Measurements from ENCODE around the gene FRK.

DNA sequence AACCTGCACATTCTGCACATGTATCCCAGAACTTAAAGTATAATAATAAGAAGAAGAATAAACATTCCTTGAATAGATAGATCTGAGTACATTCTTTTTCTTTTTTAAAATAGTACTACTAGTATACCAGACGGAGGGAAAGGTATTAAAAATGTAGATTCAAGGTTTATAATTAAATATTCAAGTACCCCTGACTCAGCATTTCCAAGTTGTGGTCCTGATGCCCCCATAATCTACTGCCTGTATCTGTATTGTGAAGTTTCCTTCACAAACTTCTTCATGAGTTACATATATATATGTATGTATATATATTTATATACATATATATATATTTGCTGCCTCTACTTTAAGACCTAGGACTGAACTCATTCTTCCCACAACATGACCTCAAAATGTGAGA, 14.0 kb downstream of the FRK start:
- TF ChIP-seq, protein P1, sequence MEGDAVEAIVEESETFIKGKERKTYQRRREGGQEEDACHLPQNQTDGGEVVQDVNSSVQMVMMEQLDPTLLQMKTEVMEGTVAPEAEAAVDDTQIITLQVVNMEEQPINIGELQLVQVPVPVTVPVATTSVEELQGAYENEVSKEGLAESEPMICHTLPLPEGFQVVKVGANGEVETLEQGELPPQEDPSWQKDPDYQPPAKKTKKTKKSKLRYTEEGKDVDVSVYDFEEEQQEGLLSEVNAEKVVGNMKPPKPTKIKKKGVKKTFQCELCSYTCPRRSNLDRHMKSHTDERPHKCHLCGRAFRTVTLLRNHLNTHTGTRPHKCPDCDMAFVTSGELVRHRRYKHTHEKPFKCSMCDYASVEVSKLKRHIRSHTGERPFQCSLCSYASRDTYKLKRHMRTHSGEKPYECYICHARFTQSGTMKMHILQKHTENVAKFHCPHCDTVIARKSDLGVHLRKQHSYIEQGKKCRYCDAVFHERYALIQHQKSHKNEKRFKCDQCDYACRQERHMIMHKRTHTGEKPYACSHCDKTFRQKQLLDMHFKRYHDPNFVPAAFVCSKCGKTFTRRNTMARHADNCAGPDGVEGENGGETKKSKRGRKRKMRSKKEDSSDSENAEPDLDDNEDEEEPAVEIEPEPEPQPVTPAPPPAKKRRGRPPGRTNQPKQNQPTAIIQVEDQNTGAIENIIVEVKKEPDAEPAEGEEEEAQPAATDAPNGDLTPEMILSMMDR (IDR thresholded peaks at IDR 0.05), result no peak
- TF ChIP-seq POLR2A (IDR thresholded peaks at IDR 0.05), result no peak
